Neuronal stem cell (in vitro differentiated cells): ENCODE results near the gene VSTM4.

Source experiments
- DNase-seq: peaks from one replicate; pipeline ENCODE4 v3.0.0-alpha.2; 2013; ENCODE audit warnings: low spot score
- H2AFZ ChIP-seq: one replicate; pipeline ENCODE4 v1.6.1; 2013; ENCODE audit warnings: mild to moderate bottlenecking, low read length, inconsistent platforms
- H2AK5ac ChIP-seq: 2 replicates; pipeline ENCODE4 v1.6.1; 2013; ENCODE audit warnings: low read depth, mild to moderate bottlenecking, inconsistent platforms, low read length, moderate library complexity, mixed read lengths
- H2BK120ac ChIP-seq: 2 replicates; pipeline ENCODE4 v1.6.1; 2013; ENCODE audit warnings: low read depth, mild to moderate bottlenecking, inconsistent platforms, low read length, moderate library complexity, mixed read lengths
- H2BK12ac ChIP-seq: one replicate; pipeline ENCODE4 v1.6.1; 2013; ENCODE audit warnings: low read length, inconsistent platforms
- H2BK15ac ChIP-seq: 2 replicates; pipeline ENCODE4 v1.6.1; 2013; ENCODE audit warnings: mild to moderate bottlenecking, low read length, inconsistent platforms, mixed read lengths
- H2BK5ac ChIP-seq: one replicate; pipeline ENCODE4 v1.6.1; 2013; ENCODE audit warnings: inconsistent platforms, mild to moderate bottlenecking, low read length, moderate library complexity
- H3K14ac ChIP-seq: one replicate; pipeline ENCODE4 v1.6.1; 2013; ENCODE audit warnings: low read length, inconsistent platforms
- H3K18ac ChIP-seq: 2 replicates; pipeline ENCODE4 v1.6.1; 2013; ENCODE audit warnings: low read length, inconsistent platforms
- H3K23ac ChIP-seq: 2 replicates; pipeline ENCODE4 v1.6.1; 2013; ENCODE audit warnings: low read depth, mild to moderate bottlenecking, mixed read lengths, low read length, inconsistent platforms; ENCODE audit not compliant: poor library complexity
- H3K27ac ChIP-seq: replicated peaks from 3 replicates; pipeline ENCODE4 v1.5.1; 2013; ENCODE audit warnings: low read length, inconsistent platforms
- H3K27me3 ChIP-seq, 3 experiments: 2 replicates each; pipeline ENCODE4 v1.6.1; 2013; ENCODE audit warnings: low read length in 3 of 3, mild to moderate bottlenecking in 2 of 3, inconsistent platforms in 1 of 3, low read depth in 1 of 3, mixed read lengths in 1 of 3, moderate library complexity in 1 of 3; ENCODE audit not compliant: control insufficient read depth in 3 of 3, insufficient read depth in 3 of 3
- H3K36me3 ChIP-seq, 2 donors: replicated peaks in 1 of 2; 2 replicates each; pipeline ENCODE4 v1.6.1; 2013; ENCODE audit warnings: low read length in 2 of 2; ENCODE audit not compliant: control insufficient read depth in 2 of 2, insufficient read depth in 2 of 2
- H3K4ac ChIP-seq: 2 replicates; pipeline ENCODE4 v1.6.1; 2013; ENCODE audit warnings: inconsistent platforms, mild to moderate bottlenecking, low read length, moderate library complexity
- H3K4me1 ChIP-seq, 2 donors: 1 replicate in 1 of 2; 2 replicates in 1 of 2; pipeline ENCODE4 v1.6.1; 2013; ENCODE audit warnings: low read length in 2 of 2, low read depth in 1 of 2; ENCODE audit not compliant: control insufficient read depth in 2 of 2, insufficient read depth in 1 of 2
- H3K4me2 ChIP-seq: one replicate; pipeline ENCODE4 v1.6.1; 2013; ENCODE audit warnings: mild to moderate bottlenecking, low read length, inconsistent platforms; ENCODE audit not compliant: insufficient read depth, poor library complexity, severe bottlenecking
- H3K4me3 ChIP-seq, 2 donors: 2 replicates each; pipeline ENCODE4 v1.5.1; 2013; ENCODE audit warnings: low read length in 2 of 2, mild to moderate bottlenecking in 2 of 2, inconsistent platforms in 1 of 2, moderate library complexity in 1 of 2
- H3K79me1 ChIP-seq: one replicate; pipeline ENCODE4 v1.6.1; 2013; ENCODE audit warnings: low read depth, mild to moderate bottlenecking, inconsistent platforms, low read length, moderate library complexity
- H3K9ac ChIP-seq: one replicate; pipeline ENCODE4 v1.6.1; 2013; ENCODE audit warnings: mild to moderate bottlenecking, low read depth, low read length, inconsistent platforms; ENCODE audit not compliant: poor library complexity
- H3K9me3 ChIP-seq, 2 donors: replicated peaks in 1 of 2; 2 replicates each; pipeline versions ENCODE3 to v1.6.1; 2013; ENCODE audit warnings: low read length in 2 of 2, mild to moderate bottlenecking in 2 of 2, inconsistent platforms in 1 of 2, low read depth in 1 of 2, mixed read lengths in 1 of 2, moderate library complexity in 1 of 2; ENCODE audit not compliant: control insufficient read depth in 2 of 2, insufficient read depth in 1 of 2
- H4K8ac ChIP-seq: one replicate; pipeline ENCODE4 v1.6.1; 2013; ENCODE audit warnings: low read depth, mild to moderate bottlenecking, inconsistent platforms, low read length, moderate library complexity
- H4K91ac ChIP-seq: one replicate; pipeline ENCODE4 v1.6.1; 2013; ENCODE audit warnings: low read length, low read depth, mild to moderate bottlenecking, inconsistent platforms; ENCODE audit not compliant: poor library complexity
- WGBS, 2 donors: extraction: QIAGEN DNeasy Blood & Tissue Kit; methylation state at CpG; one replicate each; pipeline ENCODE4 v1.1.7; 2013; ENCODE audit warnings: missing lambda C conversion rate in 2 of 2, mixed read lengths in 1 of 2; ENCODE audit not compliant: insufficient read length in 2 of 2, insufficient replicate concordance in 1 of 2; ENCODE audit errors: extremely low coverage in 2 of 2; 5-methylcytosine and 5-hydroxymethylcytosine counted together

VSTM4 gene

DNA sequence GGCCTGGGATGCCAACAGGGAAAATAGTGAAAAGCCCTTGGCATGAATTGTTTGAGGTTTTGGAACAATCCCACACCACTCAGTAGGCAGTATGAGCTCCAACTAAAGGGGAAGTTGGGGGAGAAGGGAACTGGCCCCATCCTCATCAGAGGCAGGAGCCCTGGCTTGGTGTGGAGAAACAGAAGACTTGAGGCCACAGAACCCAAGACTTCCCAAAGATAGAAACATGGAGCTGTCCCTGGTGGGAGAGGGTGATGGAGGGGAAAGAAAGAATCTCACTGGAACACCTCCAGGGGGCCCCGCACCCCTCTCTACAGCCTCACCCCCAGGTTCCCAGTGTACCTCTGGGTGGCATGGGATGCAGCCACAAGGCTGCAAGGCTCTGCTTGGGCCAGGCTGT is 85.7 kb downstream of the VSTM4 start:
- H4K8ac ChIP-seq, result no peak overlapping the region
- WGBS, 2 donors, result no CpG with 5 or more reads among the region's 1 CpG
- H3K14ac ChIP-seq, result no peak overlapping the region
- no peak for DNase-seq
- H3K4ac ChIP-seq, result no peak overlapping the region
- no peak overlapping the region for H2BK5ac ChIP-seq
- H3K9me3 ChIP-seq, result no peaks in the 10 kb centered on the region
- no peak overlapping the region for H3K18ac ChIP-seq
- no peaks in the 10 kb centered on the region for H3K79me1 ChIP-seq
- no peaks in the 10 kb centered on the region for H3K4me1 ChIP-seq
- no peak overlapping the region for H2AK5ac ChIP-seq
- no peak overlapping the region for H2BK15ac ChIP-seq
- no peak overlapping the region for H3K9ac ChIP-seq
- H2BK120ac ChIP-seq, result no peak overlapping the region
- H3K27me3 ChIP-seq, result no peaks in the 10 kb centered on the region
- H3K4me2 ChIP-seq, result no peak overlapping the region
- H2BK12ac ChIP-seq, result no peak overlapping the region
- H3K4me3 ChIP-seq, result no peak overlapping the region
- H2AFZ ChIP-seq, result no peak overlapping the region
- H3K23ac ChIP-seq, result no peak overlapping the region
- no peak overlapping the region for H4K91ac ChIP-seq
- no peak overlapping the region for H3K27ac ChIP-seq
- H3K36me3 ChIP-seq, result no peaks in the 10 kb centered on the region

DNA sequence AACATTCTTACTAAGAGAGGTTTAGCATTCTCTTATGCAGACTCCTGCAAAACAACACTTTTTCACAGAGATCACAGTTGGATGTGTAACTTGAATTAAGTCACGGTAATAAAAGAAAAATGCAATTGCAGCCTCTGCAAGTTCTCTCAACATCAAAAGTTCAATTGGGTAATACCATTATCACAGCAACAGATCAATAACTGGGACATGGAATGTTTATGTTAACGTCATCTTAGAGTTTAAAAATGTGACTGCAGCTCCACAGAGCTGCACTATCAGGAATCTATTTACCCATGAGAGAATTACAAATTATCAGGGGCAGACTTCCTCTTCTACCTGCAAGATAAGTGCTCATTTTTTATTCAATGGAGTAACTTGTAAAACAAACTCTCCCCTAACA is 86.7 kb downstream of the VSTM4 start:
- Histone ChIP-seq H3K23ac (no peak overlapping the region), H2BK5ac (no peak overlapping the region), H3K4me1 (no peaks in the 10 kb centered on the region), H3K36me3 (no peaks in the 10 kb centered on the region), H3K79me1 (no peaks in the 10 kb centered on the region), H3K4ac (no peak overlapping the region), H2BK120ac (no peak overlapping the region), H3K4me3 (no peak overlapping the region), H4K91ac (no peak overlapping the region), H4K8ac (no peak overlapping the region), H3K14ac (no peak overlapping the region), H3K9me3 (no peaks in the 10 kb centered on the region), H2AK5ac (no peak overlapping the region), H3K4me2 (no peak overlapping the region), H2BK12ac (no peak overlapping the region), H3K18ac (no peak overlapping the region), H3K27me3 (no peaks in the 10 kb centered on the region), H2AFZ (no peak overlapping the region), H3K27ac (no peak overlapping the region), H3K9ac (no peak overlapping the region), H2BK15ac (no peak overlapping the region)
- no peak for DNase-seq
- WGBS, 2 donors, result no CpG with 5 or more reads among the region's 2 CpGs

- Histone ChIP-seq H3K4me3 (no peak overlapping the region), H2BK15ac (no peak overlapping the region), H2AFZ (no peak overlapping the region), H3K36me3 (no peaks in the 10 kb centered on the region), H2BK120ac (no peak overlapping the region), H3K14ac (no peak overlapping the region), H2BK5ac (no peak overlapping the region), H4K91ac (no peak overlapping the region), H3K23ac (no peak overlapping the region), H4K8ac (no peak overlapping the region), H3K9ac (no peak overlapping the region), H3K9me3 (no peaks in the 10 kb centered on the region), H2BK12ac (no peak overlapping the region), H3K4ac (no peak overlapping the region), H3K27ac (no peak overlapping the region), H3K4me2 (no peak overlapping the region), H3K27me3 (no peaks in the 10 kb centered on the region), H3K79me1 (no peaks in the 10 kb centered on the region), H2AK5ac (no peak overlapping the region), H3K4me1 (no peaks in the 10 kb centered on the region), H3K18ac (no peak overlapping the region)
- no peak for DNase-seq
- no CpG with 5 or more reads among the region's 7 CpGs for WGBS, 2 donors
Measured at GRCh38 chr10:49025347-49025983, 89.9 kb downstream of the VSTM4 start.

DNA sequence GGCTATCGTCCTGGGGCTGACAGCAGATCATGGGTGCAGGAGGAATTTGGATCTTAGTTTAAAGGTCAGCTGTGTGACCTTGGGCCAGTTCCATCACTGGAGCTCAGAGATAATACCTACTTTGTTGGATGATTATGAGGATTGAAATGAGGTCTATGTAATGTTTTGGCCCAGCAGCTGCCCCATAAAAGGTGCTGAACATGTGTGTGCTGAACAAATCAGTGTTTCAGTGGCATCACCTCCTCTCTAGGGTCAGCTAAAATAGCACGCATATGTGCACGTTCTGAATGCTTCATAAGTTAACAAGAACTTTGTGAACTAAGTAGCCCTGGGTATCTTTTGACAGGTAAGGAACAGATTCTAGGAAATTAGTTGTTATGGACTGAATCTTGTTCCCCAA is 90.8 kb downstream of the VSTM4 start:
- H3K27ac ChIP-seq, result no peak overlapping the region
- H3K9ac ChIP-seq, result no peak overlapping the region
- no peak overlapping the region for H2AFZ ChIP-seq
- H3K9me3 ChIP-seq, result no peaks in the 10 kb centered on the region
- no peaks in the 10 kb centered on the region for H3K4me1 ChIP-seq
- H4K91ac ChIP-seq, result no peak overlapping the region
- no peaks in the 10 kb centered on the region for H3K27me3 ChIP-seq
- no peak overlapping the region for H2BK5ac ChIP-seq
- no peak overlapping the region for H3K14ac ChIP-seq
- H2BK15ac ChIP-seq, result no peak overlapping the region
- no peak overlapping the region for H3K4ac ChIP-seq
- WGBS, 2 donors, result no CpG with 5 or more reads among the region's 3 CpGs
- H2AK5ac ChIP-seq, result no peak overlapping the region
- H2BK120ac ChIP-seq, result no peak overlapping the region
- no peaks in the 10 kb centered on the region for H3K79me1 ChIP-seq
- H2BK12ac ChIP-seq, result no peak overlapping the region
- no peak overlapping the region for H4K8ac ChIP-seq
- no peak overlapping the region for H3K4me3 ChIP-seq
- no peak overlapping the region for H3K4me2 ChIP-seq
- no peaks in the 10 kb centered on the region for H3K36me3 ChIP-seq
- H3K18ac ChIP-seq, result no peak overlapping the region
- no peak overlapping the region for H3K23ac ChIP-seq
- DNase-seq, result no peak
